Glutamatergic neuron (in vitro differentiated cells): ENCODE measurements around the gene HSPG2. TPM values are rescaled to one million over a fixed set of nuclear protein-coding genes. Genes with fewer than 3 reads are reported as not detected.

Experiments used
- DNase-seq: peaks from one replicate; pipeline ENCODE4 v3.0.0; 2022
- H3K27ac Mint-ChIP-seq: one replicate; pipeline ENCODE4 v1.8.0; 2020; ENCODE audit warnings: mild to moderate bottlenecking, mixed read lengths, inconsistent platforms; ENCODE audit not compliant: unreplicated experiment
- H3K27me3 Mint-ChIP-seq: one replicate; pipeline ENCODE4 v1.8.0; 2020; ENCODE audit warnings: mild to moderate bottlenecking, moderate library complexity, mixed read lengths, inconsistent platforms; ENCODE audit not compliant: unreplicated experiment
- H3K36me3 Mint-ChIP-seq: one replicate; pipeline ENCODE4 v1.8.0; 2020; ENCODE audit warnings: mild to moderate bottlenecking, mixed read lengths, inconsistent platforms; ENCODE audit not compliant: unreplicated experiment
- H3K4me1 Mint-ChIP-seq: one replicate; pipeline ENCODE4 v1.8.0; 2020; ENCODE audit warnings: mild to moderate bottlenecking, low read depth, mixed read lengths, inconsistent platforms; ENCODE audit not compliant: unreplicated experiment
- H3K4me3 Mint-ChIP-seq: one replicate; pipeline ENCODE4 v1.8.0; 2020; ENCODE audit warnings: mild to moderate bottlenecking, mixed read lengths, inconsistent platforms; ENCODE audit not compliant: unreplicated experiment
- H3K9me3 Mint-ChIP-seq: one replicate; pipeline ENCODE4 v1.8.0; 2020; ENCODE audit warnings: mild to moderate bottlenecking, moderate library complexity, mixed read lengths, inconsistent platforms; ENCODE audit not compliant: unreplicated experiment
- CTCF ChIP-seq: fragments of 200-600 bp; sonication (generic); IDR thresholded peaks from one replicate; pipeline ENCODE4 v1.5.0; 2021; ENCODE audit not compliant: partially characterized antibody, unreplicated experiment
- total RNA-seq: library from RNA; stranded (reverse); fragmentation: NEBNext Ultra II Directional; extraction: Animal tissue kit (Norgen Biotek cat#: 25700); gene quantifications from one replicate; pipeline ENCODE4 v1.2.1, GENCODE V29; 2021; ENCODE audit not compliant: unreplicated experiment

The HSPG2 gene
- total RNA-seq, 1 donor from 2014 or later = 3.3 TPM

GRCh38 chr1:21855257-21856096 lies 81.6 kb downstream of the HSPG2 start:
- peaks cover 9% of the 10 kb centered on the region for H3K27me3 Mint-ChIP-seq
- peaks cover 2% of the 10 kb centered on the region for H3K9me3 Mint-ChIP-seq
- no peak overlapping the region for H3K4me3 Mint-ChIP-seq
- H3K36me3 Mint-ChIP-seq = no peaks in the 10 kb centered on the region
- peaks cover 2% of the 10 kb centered on the region for H3K4me1 Mint-ChIP-seq
- DNase-seq = no peak
- no peak for TF ChIP-seq CTCF
- H3K27ac Mint-ChIP-seq = no peak overlapping the region

GRCh38 chr1:21854751-21855131 lies 82.4 kb downstream of the HSPG2 start:
- Mint-ChIP-seq H3K36me3 (no peaks in the 10 kb centered on the region), H3K4me3 (no peak overlapping the region), H3K27me3 (peaks cover 9% of the 10 kb centered on the region), H3K9me3 (peaks cover 2% of the 10 kb centered on the region), H3K27ac (no peak overlapping the region), H3K4me1 (peaks cover 2% of the 10 kb centered on the region)
- no peak for TF ChIP-seq CTCF
- DNase-seq = no peak

GRCh38 chr1:21854090-21854750 lies 82.9 kb downstream of the HSPG2 start:
- peaks cover 2% of the 10 kb centered on the region for H3K9me3 Mint-ChIP-seq
- TF ChIP-seq CTCF = no peak
- peaks cover 2% of the 10 kb centered on the region for H3K4me1 Mint-ChIP-seq
- H3K27me3 Mint-ChIP-seq = peaks cover 9% of the 10 kb centered on the region
- DNase-seq = no peak
- H3K36me3 Mint-ChIP-seq = no peaks in the 10 kb centered on the region
- H3K27ac Mint-ChIP-seq = no peak overlapping the region
- no peak overlapping the region for H3K4me3 Mint-ChIP-seq

- no peak overlapping the region for H3K27ac Mint-ChIP-seq
- no peak for DNase-seq
- H3K4me3 Mint-ChIP-seq = no peak overlapping the region
- peaks cover 2% of the 10 kb centered on the region for H3K4me1 Mint-ChIP-seq
- H3K9me3 Mint-ChIP-seq = peaks cover 2% of the 10 kb centered on the region
- H3K36me3 Mint-ChIP-seq = no peaks in the 10 kb centered on the region
- TF ChIP-seq CTCF = no peak
- peaks cover 6% of the 10 kb centered on the region for H3K27me3 Mint-ChIP-seq
Measured at GRCh38 chr1:21853131-21853427, 84.0 kb downstream of the HSPG2 start.
